Activated T-helper 9 cell treated with anti-CD3 and anti-CD28 coated beads, Interleukin-2, amount 50 U/mL, for 16 hours (primary cell): ENCODE results near the gene MSMB.
"Not testable (repeated sequence)": the region's sequence is repeated elsewhere in the genome, so short reads cannot be mapped to it uniquely, and the experiment has no call there.

Source experiments
- DNase-seq: peaks from one replicate; pipeline ENCODE4 v3.0.0-alpha.2; 2020; ENCODE audit warnings: low read depth

The MSMB gene

GRCh38 chr10:46069771-46070463, 23.8 kb upstream of the MSMB start:
- DNase-seq: no peak

- DNase-seq: no peak
These were observed 22.8 kb upstream of the MSMB start for GRCh38 chr10:46068905-46069304.

- no peak for DNase-seq
These were observed 22.0 kb upstream of the MSMB start for GRCh38 chr10:46068117-46068516.

- DNase-seq: no peak
These were observed 18.3 kb upstream of the MSMB start for GRCh38 chr10:46064269-46064817.

- no peak for DNase-seq
These were observed 16.8 kb upstream of the MSMB start for GRCh38 chr10:46062723-46063428.

GRCh38 chr10:46060706-46061105, 14.6 kb upstream of the MSMB start:
- no peak for DNase-seq

GRCh38 chr10:46057927-46058326, 11.9 kb upstream of the MSMB start:
- not testable (repeated sequence) for DNase-seq

- no peak for DNase-seq
These were observed 11.0 kb upstream of the MSMB start for GRCh38 chr10:46057038-46057437.

GRCh38 chr10:46055771-46056170, 9.7 kb upstream of the MSMB start:
- no peak for DNase-seq

GRCh38 chr10:46053534-46054434, 7.7 kb upstream of the MSMB start:
- DNase-seq: no peak

- DNase-seq: no peak
These were observed 6.8 kb upstream of the MSMB start for GRCh38 chr10:46052791-46053375.

GRCh38 chr10:46052057-46052790, 6.2 kb upstream of the MSMB start:
- no peak for DNase-seq

- DNase-seq: no peak
These were observed 5.0 kb upstream of the MSMB start for GRCh38 chr10:46050941-46051623.

GRCh38 chr10:46049497-46049831, 3.4 kb upstream of the MSMB start:
- not testable (repeated sequence) for DNase-seq

GRCh38 chr10:46048152-46048551, 2.1 kb upstream of the MSMB start:
- DNase-seq: no peak

GRCh38 chr10:46042527-46042926, 3.5 kb downstream of the MSMB start:
- no peak for DNase-seq

- no peak for DNase-seq
These were observed 6.1 kb downstream of the MSMB start for GRCh38 chr10:46040004-46040403.

GRCh38 chr10:46037107-46037825, 8.8 kb downstream of the MSMB start:
- DNase-seq: no peak

- DNase-seq: no peak
These were observed 9.9 kb downstream of the MSMB start for GRCh38 chr10:46035923-46036849.
